ENCODE measurements around the gene KCND3. TPM values are rescaled to one million over a fixed set of nuclear protein-coding genes. Genes with fewer than 3 reads are reported as not detected.

Gene KCND3
- total and polyA plus RNA-seq, 8 donors, result 2.5 to 18.6 (median 6.9) TPM

DNA sequence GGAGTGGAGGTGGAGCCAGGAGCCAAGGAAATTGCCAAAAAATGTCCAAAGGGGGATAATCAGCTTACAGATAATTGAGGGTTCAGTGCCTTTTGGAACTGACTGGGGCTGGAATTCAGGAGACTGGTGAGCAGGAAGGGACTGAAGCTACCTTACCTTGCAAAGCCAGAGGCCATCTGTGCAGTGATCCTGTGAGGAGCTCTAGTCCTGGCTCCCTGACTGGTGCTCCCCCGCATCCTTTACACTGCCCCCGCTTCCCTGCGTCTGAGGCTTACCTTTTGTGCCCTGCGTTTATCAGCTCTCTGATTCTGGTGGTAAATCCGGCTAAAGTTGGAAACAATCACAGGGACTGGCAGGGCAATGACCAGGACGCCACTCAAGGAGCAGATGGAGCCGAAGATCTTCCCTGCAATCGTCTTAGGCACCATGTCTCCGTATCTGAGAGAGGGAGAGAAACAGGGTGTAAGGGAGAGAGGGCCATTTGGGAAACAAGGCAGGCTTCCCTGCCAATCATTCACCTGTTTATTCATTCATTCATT is 202.7 kb downstream of the KCND3 start:
- Histone ChIP-seq H3K27me3 (no peaks in the 10 kb centered on the region), H3K4me1 (no peaks in the 10 kb centered on the region), H3K27ac (no peak overlapping the region), H3K9me3 (no peaks in the 10 kb centered on the region), H3K36me3 (no peaks in the 10 kb centered on the region), H3K4me3 (no peak overlapping the region)
- 88% methylated on average over 9 of the region's 9 CpGs for WGBS, 2 donors
- ATAC-seq, result no peak
- no peak for FAIRE-seq
- intact Hi-C loops (cut with DNase I), result no loop called here
- TF ChIP-seq, protein P1, sequence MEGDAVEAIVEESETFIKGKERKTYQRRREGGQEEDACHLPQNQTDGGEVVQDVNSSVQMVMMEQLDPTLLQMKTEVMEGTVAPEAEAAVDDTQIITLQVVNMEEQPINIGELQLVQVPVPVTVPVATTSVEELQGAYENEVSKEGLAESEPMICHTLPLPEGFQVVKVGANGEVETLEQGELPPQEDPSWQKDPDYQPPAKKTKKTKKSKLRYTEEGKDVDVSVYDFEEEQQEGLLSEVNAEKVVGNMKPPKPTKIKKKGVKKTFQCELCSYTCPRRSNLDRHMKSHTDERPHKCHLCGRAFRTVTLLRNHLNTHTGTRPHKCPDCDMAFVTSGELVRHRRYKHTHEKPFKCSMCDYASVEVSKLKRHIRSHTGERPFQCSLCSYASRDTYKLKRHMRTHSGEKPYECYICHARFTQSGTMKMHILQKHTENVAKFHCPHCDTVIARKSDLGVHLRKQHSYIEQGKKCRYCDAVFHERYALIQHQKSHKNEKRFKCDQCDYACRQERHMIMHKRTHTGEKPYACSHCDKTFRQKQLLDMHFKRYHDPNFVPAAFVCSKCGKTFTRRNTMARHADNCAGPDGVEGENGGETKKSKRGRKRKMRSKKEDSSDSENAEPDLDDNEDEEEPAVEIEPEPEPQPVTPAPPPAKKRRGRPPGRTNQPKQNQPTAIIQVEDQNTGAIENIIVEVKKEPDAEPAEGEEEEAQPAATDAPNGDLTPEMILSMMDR (IDR thresholded peaks at IDR 0.05), result no peak
- no peak for DNase-seq

DNA sequence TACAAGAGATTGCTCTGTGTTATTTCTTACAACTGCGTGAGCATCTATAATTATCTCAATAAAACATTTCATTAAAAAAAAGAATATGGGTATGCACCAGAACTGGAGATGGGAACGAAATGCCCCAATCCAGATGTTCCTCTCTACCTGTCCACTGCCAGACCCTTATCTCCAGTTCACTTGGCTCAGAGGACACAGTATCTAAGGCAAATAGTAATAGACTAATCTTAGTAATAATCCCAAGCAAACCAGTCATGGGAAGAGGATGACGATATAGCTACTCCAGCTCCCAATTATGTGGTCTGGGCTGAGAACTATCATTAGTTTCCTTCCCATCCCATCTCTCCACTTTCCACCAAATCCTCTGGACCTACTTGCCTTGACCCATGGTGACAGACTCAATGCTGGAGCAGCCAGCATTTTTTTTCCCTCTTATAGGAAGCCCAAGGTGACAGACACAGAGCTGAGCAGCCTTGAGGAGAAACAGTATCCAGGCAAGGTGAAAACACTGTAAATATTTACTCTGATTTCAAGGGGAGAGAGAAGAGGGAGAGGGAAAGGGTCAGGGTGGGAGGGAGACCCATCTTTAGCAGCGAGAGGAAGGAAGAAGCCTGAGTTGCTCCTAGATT is 205.1 kb downstream of the KCND3 start:
- no peaks in the 10 kb centered on the region for H3K4me1 ChIP-seq
- H3K36me3 ChIP-seq, result no peaks in the 10 kb centered on the region
- H3K27me3 ChIP-seq, result no peaks in the 10 kb centered on the region
- no peak overlapping the region for H3K27ac ChIP-seq
- ATAC-seq, result peak; percentile 48 to 82 (median 78)
- TF ChIP-seq, protein P1 (IDR thresholded peaks at IDR 0.05), result no peak
- 35 to 36% methylated on average over 4 of the region's 4 CpGs for WGBS, 2 donors
- H3K9me3 ChIP-seq, result no peaks in the 10 kb centered on the region
- FAIRE-seq, result no peak
- no peak for DNase-seq
- no peak overlapping the region for H3K4me3 ChIP-seq
- intact Hi-C loops (cut with DNase I), result no loop called here

DNA sequence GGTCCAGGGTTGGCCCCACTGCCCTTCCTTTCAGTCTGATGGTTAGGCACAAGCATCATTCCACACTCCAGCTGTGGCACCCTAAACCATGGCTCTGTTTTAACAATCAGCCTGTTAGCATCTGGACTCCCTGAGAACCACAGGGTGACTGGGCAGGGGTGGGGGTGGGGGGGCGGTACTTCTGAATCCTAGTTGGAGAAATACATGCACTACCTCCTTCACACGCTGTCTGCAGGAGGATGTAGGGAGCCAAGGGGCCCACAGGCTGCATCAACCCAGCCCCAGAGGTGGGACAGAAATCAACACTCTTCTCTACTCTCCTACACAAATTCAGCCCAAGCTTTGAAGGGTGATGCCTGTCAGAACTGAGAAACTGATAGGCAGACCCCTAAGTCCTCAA is 209.9 kb downstream of the KCND3 start:
- 91 to 100% methylated on average over 2 of the region's 2 CpGs for WGBS, 2 donors
- no peak overlapping the region for H3K27ac ChIP-seq
- H3K9me3 ChIP-seq, result no peaks in the 10 kb centered on the region
- H3K27me3 ChIP-seq, result no peaks in the 10 kb centered on the region
- no peaks in the 10 kb centered on the region for H3K36me3 ChIP-seq
- ATAC-seq (no peak), FAIRE-seq (no peak), DNase-seq (no peak)
- H3K4me1 ChIP-seq, result no peaks in the 10 kb centered on the region
- no peak overlapping the region for H3K4me3 ChIP-seq
- TF ChIP-seq, protein P1 (IDR thresholded peaks at IDR 0.05), result no peak
- intact Hi-C loops (cut with DNase I), result loop anchor here in 1 of 3 donors (10.0 kb wide), 1 partner anchor 295 kb away; no protein-coding TSS in a partner anchor

DNA sequence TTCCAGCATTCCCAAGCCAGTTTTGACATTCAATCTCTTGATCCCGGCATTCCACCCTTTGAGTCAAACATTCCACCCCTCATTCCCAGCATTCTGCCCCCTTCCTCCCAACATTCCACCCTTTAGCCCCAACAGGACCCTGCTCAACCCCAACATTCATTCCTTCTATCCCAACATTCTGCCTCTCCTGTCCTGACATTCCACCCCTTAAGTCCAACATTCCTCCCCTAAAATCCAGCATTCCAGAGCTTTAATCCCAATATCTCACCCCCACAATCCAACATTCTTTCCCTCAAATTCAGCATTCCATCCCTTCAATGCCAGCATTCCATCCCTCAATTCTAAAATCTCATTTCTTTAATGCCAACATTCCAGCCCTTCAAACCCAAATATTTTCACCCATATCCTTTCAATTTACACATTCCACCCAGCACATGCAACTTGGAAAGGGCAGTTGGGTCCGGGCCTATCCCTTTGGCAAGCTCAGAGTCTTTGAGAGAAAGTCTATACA is 210.9 kb downstream of the KCND3 start:
- Histone ChIP-seq H3K27me3 (no peaks in the 10 kb centered on the region), H3K27ac (no peak overlapping the region), H3K4me3 (no peak overlapping the region), H3K36me3 (no peaks in the 10 kb centered on the region), H3K4me1 (no peaks in the 10 kb centered on the region), H3K9me3 (no peaks in the 10 kb centered on the region)
- TF ChIP-seq, protein P1 (IDR thresholded peaks at IDR 0.05), result no peak
- WGBS, 2 donors, result 70 to 78% methylated on average over 2 of the region's 2 CpGs
- DNase-seq (no peak), FAIRE-seq (no peak), ATAC-seq (no peak)
- intact Hi-C loops (cut with DNase I), result loop anchor here in 1 of 3 donors (10.0 kb wide), 1 partner anchor 294 kb away; no protein-coding TSS in a partner anchor

DNA sequence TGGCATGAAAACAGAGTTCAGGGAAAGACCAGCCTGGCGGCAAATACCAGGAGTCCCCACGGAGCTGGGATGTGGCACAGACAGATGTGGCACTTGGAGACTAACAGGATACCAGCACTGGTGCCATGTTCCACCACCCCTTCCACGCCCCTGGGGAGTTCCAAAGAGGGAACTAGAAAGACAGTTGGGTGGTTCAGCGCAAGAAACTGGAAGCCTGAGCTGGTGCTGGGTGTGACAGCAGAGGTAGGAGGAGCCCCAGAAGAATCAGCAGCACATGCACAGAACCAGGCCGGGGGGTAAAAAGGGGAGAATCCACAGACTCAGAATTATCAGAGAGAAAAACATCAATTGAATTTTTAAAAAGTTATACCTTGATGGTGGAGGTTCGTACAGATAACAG is 211.4 kb downstream of the KCND3 start:
- no peaks in the 10 kb centered on the region for H3K36me3 ChIP-seq
- intact Hi-C loops (cut with DNase I), result loop anchor here in 1 of 3 donors (10.0 kb wide), 1 partner anchor 293 kb away; no protein-coding TSS in a partner anchor
- DNase-seq, result no peak
- no peak overlapping the region for H3K4me3 ChIP-seq
- H3K27ac ChIP-seq, result no peak overlapping the region
- H3K4me1 ChIP-seq, result no peaks in the 10 kb centered on the region
- no peak for FAIRE-seq
- TF ChIP-seq, protein P1 (IDR thresholded peaks at IDR 0.05), result no peak
- no peak for ATAC-seq
- WGBS, 2 donors, result 86 to 89% methylated on average over 6 of the region's 6 CpGs
- no peaks in the 10 kb centered on the region for H3K9me3 ChIP-seq
- no peaks in the 10 kb centered on the region for H3K27me3 ChIP-seq

All from pancreas (tissue), 10 donors.